IPS DF 4.7 (cell line): ENCODE results near the gene STK32B.
"Not testable (repeated sequence)": the region's sequence is repeated elsewhere in the genome, so short reads cannot be mapped to it uniquely, and the experiment has no call there.

Source experiments
- DNase-seq: peaks from one replicate; pipeline ENCODE4 v3.0.0-alpha.2; 2013; ENCODE audit warnings: low spot score; ENCODE audit errors: extremely low read depth

Gene STK32B

DNA sequence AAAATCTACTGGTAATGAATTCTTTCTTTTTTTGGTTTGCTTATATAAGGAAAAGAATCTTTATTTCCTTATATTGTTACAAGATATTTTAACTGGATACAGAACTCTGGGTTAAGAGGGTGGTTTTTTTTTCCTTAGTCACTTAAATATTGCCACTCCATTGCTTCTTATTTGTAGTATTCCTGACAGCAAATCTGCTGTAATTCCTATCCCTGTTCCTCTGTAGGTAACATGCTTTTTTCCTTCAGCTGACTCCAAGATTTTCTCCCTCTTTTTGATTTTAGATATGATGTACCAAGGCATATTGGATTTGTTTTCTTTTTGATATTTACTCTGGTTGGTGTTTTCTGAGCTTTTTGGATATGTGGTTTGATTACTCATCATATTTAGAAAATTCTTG lies 378.5 kb downstream of the STK32B start:
- no peak for DNase-seq

DNA sequence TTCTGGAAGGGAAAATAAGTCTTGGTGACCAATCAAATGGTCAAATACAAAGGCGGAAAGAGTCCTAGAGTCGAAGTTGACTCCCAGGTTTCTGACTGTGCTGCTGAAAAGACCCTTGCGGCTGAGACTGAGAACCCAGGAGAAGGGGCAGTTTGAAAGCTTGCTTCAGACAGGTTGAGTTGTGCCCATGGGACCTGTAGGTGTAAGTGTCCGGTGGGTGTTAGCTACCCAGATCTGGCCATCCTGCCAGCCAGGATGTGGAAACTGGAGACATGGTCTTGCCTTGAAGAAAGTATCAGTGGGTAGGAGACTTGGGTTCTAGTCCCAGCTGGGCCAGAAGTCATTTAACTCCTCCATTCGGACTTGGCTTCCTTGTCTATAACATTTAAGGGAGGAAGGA lies 381.9 kb downstream of the STK32B start:
- no peak for DNase-seq

DNA sequence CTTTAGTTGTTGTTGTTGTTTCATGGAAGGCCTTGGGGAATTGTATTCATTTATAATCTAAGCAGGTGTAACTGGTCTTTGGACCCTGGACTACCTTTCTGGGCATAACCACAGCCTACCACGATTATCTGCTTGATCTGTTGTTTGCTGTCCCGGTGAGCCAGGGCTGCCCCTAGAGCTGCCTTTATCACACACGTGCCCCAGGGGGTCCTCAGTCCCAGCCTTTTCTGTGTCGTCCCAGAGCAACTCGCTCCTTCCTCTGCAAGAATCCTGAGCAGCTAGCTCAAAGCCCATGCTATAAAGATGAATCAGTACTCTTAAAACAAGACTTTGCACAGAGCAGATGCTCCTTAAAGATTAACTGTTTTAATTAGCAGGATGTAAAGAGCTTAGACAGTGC lies 383.9 kb downstream of the STK32B start:
- DNase-seq = no peak

DNA sequence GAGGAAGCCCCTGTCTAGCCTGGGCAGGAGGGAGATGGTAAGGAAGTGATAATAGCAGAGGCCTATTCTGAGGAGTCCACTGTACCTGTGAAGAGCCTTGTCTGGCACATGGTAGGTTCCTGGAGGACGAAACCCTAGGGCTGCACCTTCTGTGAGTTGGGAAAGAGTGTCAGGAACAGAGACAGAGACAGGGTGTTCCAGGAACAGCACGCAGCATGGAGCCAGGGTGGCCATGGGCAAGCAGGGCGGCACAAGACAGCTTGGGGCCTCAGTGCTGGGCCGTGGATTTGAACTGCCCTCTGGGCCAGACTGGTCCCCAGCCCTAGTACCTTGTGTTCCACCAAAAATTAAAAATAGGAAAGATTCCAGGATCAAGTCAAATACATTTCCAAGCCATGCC lies 384.5 kb downstream of the STK32B start:
- DNase-seq = no peak

DNA sequence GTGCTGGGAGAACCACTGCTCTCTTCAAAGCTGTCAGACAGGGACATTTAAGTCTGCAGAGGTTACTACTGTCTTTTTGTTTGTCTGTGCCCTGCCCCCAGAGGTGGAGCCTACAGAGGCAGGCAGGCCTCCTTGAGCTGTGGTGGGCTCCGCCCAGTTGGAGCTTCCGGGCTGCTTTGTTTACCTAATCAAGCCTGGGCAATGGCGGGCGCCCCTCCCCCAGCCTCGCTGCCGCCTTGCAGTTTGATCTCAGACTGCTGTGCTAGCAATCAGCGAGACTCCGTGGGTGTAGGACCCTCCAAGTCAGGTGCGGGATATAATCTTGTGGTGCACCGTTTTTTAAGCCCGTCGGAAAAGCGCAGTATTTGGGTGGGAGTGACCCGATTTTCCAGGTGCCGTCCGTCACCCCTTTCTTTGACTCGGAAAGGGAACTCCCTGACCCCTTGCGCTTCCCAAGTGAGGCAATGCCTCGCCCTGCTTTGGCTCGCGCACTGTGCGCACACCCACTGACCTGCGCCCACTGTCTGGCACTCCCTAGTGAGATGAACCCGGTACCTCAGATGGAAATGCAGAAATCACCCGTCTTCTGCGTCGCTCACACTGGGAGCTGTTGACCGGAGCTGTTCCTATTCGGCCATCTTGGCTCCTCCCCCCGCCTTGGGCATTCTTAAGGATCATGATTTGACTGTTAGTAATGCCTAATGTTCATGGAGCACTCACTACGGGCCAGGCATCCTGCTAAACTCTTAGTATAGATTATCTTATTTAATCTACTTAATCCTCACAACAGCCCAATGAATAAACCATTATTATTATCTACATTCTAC lies 392.9 kb downstream of the STK32B start:
- not testable (repeated sequence) for DNase-seq

DNA sequence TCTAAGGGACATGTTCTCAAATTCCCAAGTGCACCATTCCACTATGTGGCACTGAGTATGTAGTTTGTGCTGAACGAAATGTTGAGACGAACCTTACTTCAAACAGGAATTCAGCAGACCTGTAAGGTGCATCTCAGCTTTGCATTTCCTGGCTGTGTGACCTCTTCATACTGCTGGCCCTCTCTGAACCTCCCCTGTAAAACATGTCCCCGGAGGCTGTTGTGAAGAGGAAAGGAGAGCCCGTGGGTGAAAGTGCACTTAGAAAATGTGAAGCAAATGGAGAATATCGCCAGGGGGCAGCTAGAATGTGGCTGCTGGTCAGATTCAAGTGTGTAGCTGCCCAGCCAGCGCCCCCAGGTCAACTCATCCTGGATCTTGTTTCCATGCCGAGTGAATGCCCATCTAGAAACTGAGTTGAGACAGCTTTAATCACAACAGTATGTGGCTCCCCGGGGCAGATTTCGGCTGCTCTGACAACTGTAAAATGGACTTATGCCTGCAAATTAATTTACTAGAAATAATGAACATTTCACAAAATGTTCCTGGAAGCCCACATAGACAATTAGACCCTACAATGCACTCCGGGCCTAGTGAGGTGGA lies 393.7 kb downstream of the STK32B start:
- DNase-seq = no peak

DNA sequence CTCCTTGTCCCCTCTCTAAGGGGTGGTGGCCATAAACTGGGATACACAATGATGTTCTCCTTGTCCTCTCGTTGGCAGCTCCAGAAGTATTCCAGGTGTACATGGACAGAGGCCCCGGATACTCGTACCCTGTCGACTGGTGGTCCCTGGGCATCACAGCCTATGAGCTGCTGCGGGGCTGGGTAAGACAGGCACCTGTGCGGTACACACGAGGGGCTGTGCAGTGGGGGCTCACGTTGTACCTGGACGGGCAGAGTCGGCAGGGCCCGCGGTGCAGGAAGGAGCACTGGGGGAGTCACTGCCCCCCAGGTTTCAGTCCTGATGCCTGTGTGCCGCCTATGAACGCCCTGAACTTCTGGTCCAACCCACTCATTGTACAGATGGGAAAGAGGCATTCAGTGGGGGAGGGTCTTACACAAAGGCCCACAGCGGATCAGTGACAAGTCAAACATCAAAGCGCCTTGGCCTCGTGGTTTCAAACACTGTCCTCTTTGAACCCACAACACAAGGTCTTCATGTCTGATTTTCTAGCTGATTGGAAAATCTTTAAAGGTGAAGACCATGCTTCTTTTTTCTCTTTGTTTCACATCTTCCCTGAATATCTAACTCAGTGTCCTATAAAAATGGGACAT lies 395.4 kb downstream of the STK32B start:
- no peak for DNase-seq

DNA sequence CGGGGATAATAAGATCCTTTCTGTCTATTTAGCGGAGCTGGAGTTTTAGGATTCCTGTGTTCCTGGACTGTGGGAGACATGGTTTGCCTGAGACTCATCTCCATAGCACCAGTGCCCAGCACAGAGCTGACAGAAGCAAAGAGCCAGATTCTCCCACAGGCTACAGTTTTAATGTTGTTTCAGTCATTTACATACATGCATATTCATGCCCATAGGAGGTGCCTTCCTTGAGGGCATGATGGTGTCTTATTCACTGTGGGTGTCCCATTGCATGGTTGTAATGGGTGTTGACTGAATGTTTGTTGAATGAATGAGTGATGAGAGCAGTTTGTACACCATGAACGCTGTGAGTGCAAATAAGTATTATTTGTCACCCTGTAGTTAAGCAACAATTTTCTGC lies 396.5 kb downstream of the STK32B start:
- DNase-seq = no peak

DNA sequence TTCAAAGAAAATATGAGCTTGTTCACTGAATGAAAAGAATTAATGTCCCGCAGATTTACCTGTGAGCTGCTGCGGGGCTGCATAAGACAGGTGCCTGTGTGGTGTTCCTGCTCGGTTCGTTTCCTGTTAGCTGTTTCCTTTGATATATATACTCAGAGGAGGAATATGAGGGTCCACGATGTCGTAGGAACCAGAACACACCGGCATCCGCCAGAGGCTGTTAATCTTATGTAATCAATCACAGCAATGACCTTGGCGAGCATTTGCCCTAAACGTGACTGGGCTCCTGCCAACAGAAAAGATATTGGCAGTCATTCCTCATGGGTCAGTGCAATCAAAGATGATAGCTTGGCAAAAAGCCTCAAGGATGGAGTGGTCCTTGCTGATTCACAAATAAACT lies 396.9 kb downstream of the STK32B start:
- DNase-seq = no peak

DNA sequence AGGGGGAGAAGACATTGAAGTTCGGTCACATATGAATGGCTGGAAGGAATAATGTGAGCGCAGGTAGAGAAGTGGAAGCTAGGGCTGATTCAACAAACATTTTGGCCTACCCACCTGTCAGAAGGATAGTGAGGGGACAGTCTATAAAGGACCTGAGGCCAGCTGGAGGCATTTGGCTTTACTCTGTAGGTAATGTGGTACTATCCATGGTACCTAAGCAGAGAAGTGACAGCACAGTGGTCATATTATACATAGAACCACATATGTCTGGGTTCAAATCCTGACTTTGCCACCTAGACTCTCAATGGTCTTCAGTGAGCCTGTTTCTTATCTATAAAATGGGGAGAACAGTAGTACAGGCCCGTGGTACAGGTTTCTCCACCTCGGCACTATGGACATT lies 400.0 kb downstream of the STK32B start:
- DNase-seq = no peak

DNA sequence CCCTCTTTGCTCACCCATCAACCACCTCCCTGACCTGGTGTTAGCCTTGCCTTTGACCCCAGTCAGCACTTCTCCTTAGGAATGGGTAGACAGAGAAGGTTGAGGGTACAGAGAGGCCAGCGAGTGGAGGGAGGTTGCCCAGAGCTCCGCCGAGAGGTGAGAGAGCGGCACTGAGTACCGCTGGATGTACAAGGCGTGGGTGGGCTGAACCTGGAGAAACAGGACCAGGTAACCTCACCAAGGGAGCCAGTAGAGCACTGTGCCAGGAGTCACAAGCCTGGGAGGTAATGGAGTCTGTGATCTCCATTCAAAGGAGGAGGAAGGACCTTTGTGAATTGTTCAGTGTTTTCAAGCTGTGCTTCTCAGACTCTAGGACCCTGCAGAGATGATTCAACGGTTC lies 400.9 kb downstream of the STK32B start:
- DNase-seq = no peak

DNA sequence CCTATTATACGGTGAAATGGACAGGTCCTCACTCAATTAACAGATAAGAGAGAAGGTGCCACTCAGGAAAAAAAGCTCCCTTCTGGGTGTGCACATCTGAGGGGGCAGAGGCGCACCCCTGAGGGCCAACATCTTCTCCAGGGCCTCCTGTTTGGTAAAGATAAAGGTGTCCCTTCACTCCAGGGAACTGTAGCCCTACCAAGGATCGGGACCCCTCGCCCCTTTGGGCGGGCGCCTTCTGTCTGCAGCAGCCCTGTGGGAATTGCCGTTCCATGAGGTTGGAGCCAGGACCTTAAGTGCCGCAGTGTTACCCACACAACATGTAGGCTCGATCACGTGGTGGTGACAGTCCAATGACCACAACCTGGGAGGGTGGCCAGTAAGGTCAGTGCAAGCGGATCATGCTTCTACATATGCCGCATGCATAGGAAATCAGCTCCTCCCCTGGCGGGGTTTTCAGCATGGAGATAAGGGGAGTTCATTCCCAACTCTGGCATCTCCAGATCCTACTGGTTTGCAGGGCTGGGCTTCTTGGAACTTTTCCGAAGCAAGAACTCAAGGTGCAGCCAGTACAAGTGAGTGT lies 403.8 kb downstream of the STK32B start:
- DNase-seq = no peak

DNA sequence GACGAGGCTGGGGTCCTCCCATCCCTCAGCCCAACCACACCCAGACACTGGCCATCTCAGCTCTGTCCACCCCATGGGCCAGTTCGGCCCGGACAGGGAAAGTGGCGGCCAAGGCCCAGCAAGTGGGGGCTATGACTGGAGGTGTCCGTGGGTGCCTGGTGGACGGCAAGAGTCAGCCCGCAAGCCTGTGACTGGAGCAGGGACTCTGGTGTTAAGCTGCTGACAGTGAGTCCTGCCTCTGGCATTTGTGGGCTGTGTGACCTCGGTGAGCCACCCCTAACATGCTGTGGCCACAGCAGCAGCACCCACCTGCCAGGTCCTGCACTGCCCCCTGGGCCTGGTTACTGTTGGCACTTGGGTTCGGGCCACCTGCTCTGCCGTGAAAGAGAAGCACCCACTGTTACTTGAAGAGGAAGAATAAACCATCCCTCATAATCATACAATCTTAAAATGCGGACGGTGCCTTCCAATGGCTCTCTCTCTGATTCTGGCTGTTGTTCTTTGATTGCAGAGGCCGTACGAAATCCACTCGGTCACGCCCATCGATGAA lies 405.1 kb downstream of the STK32B start:
- DNase-seq = no peak

DNA sequence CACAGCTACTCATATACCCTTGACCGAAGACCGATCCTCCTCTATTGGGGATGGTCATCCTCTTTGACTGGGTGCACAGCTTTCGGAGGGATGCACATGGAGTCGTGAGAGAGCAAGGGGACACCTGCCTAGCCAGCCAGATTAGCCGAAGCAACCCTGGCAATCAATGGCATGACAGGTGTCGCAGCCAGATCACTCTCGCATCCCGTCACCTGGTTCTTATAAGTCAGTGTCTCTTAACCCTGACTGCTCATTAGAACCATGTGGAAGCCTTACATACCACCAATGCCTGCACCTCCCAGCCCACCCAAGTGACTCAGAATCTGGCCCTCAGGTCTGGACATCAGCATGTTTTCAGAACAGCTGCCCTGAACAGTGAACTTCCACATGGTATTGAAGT lies 407.4 kb downstream of the STK32B start:
- DNase-seq = no peak

DNA sequence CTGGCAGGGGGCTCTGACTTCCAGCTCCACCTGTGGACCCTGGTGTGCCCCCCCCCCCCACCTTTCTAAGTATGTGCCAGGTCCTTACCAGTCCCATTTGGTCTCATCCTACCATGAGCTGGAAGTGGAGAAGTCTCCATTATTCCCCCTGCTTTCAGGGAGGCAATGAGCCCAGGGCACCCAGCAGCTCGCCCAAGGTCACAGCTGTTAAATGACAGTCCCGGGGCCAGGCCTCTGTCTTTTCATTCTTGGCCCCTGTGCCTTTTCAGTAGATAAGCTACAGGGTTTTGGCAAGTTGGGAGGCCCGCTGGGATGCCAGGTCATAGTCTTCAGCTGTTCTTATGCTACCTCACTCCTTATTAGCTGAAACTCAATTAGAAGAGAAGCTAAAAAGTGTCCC lies 408.0 kb downstream of the STK32B start:
- no peak for DNase-seq

DNA sequence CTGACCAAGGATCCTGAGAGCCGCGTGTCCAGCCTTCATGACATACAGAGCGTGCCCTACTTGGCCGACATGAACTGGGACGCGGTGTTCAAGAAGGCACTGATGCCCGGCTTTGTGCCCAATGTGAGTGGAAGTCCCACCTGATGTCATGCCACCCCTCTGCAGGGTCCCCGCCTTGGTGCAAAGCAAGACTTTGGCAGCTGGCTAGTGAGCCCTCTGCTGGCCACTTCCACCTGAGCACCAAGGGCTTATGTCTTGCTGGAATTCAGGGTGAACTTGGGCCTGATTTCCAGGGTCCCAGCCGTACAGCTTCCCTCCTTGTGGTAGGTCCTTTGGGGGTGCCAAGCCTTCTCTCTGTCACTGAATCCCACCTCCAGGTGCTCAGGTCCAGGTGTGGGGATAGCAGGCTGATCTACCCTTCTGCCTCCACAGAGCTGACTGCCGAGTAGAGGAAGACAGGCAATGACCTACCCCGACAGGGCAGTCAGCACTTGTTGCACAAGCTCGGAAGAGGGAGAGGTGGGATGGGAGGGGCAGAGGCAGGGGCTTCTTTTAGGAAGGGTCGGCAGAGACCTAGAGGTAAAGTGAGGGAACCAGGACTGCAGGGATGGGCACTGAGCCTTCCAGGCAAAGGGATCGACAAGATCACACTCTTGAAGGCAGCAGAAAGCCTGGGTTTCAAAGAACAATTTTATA lies 409.0 kb downstream of the STK32B start:
- peak; percentile 44 for DNase-seq

DNA sequence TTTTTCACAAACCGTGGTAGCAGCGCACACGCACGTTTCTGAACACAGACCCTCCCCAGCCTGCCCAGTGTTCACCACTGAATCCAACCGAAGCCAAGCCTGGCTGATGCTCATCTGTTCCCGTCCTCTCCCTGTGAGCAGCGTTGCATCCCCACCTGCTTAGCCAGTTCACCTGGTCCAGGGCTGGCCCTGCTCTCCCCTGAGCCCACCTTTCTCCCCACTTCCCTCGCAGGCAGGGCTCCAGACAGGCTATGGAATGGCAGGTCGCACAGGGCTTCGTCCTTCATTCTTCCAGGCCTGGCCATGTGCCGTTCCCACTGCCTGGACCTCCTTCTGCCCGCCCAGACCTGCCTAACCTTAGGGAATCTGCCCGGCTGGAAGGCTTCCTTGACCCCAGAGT lies 410.2 kb downstream of the STK32B start:
- no peak for DNase-seq

DNA sequence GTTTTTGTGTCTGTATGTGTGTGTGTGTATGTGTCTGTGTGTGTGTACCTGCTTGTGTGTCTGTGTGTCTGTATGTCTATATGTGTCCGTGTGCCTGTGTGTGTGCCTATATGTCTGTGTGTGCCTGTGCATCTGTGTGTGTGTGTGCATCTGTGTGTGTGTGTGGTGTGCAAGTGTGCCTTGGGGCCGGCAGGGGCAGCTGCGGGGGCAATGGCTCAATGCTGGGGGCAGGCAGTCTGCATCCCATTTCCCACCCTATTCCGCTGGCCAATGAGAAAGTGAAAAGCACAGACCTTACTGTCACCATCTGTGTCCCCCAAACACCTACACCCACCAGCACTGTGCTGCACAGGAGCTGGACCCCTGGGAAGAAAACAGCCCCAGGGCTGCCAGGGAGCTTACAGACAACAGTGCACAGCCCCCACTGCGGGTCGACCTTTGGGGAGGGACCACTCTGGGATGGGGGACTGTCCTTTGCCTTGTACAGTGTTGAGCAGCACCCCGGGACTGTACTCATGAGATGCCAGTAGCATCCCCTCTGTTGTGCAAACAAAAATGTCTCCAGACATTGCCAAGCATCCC lies 411.1 kb downstream of the STK32B start:
- DNase-seq = no peak

DNA sequence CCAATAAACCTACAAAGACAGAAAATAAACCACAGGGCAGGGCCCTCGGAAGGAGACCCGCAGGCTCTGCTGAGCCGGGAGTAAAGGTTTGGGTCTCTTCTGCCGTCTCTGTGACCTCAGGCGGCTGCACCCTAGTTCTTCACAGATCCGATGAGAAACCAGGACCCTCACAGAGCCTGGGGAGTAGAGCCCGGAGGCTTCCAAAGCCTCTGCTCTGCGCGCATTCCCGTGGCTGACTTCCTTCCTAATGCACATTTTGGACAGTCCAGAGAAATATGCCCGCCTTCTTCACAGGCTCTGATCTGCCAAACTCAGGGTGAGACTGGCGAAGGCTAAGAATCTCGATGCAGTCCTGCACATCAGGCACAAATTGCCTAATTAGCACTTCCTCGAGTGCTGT lies 411.6 kb downstream of the STK32B start:
- no peak for DNase-seq

DNA sequence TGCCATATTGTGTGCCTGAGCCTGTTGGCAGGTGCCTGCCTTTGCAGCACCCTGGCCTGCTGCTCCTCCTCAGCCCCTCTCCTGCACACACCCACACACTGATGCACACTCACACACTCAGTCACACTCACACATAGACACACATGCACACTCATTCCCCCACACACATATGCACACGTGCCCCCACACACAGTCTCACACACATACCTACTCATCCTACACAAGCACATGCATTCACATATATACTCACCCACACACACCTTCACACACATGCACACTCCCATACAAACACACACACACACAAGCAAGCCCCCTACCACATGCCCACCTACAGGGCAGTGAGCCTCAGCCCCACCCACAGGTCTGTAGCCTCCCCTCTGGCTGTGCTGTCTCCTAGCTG lies 412.1 kb downstream of the STK32B start:
- no peak for DNase-seq
